ENCODE data around the gene VPS37C. TPM values are rescaled to one million over a fixed set of nuclear protein-coding genes. Genes with fewer than 3 reads are reported as not detected.
A peak's percentile ranks its signal among the peaks of the same experiment; 100 is the strongest.

Gene VPS37C
- total RNA-seq, 1 experiment from 2014 or later = 23.1 TPM

GRCh38 chr11:61123775-61124571 is 37.3 kb downstream of the VPS37C start:
- ChIA-PET RAD21 (ENCODE audit: low non-redundant PET in 1 of 2, low total read pairs in 2 of 2, uncharacterized antibody in 2 of 2, unreplicated experiment in 2 of 2) (no interaction called here), CTCF (no interaction called here), POLR2A (no interaction called here)
- Histone ChIP-seq H3K4me3 (replicated peaks in 1 of 2; ENCODE audit: low read depth in 1 of 2, low read length in 2 of 2) (no peak overlapping the region), H4K20me1 (ENCODE audit: insufficient read depth) (no peaks in the 10 kb centered on the region), H3K9ac (ENCODE audit: low read length) (no peak overlapping the region; the same call in 1 of the 2 replicates), H3K9me3 (ENCODE audit: control insufficient read depth in 1 of 2, insufficient read depth in 1 of 2, low read depth in 1 of 2, low read length in 2 of 2) (no peaks in the 10 kb centered on the region), H3K27me3 (ENCODE audit: insufficient read depth, low read length) (no peaks in the 10 kb centered on the region), H3K4me2 (ENCODE audit: low read length) (peak overlapping the region; percentile 48), H3K36me3 (ENCODE audit: control insufficient read depth in 1 of 2, insufficient read depth in 2 of 2, low read length in 2 of 2) (no peaks in the 10 kb centered on the region), H3K79me2 (ENCODE audit: insufficient read depth, low read length) (no peaks in the 10 kb centered on the region), H3K4me1 (ENCODE audit: control insufficient read depth in 1 of 2, insufficient read depth in 2 of 2, low read length in 2 of 2) (peaks cover 10 to 24% of the 10 kb centered on the region in 2 experiments), H3K9me2 (ENCODE audit: insufficient read depth) (no peaks in the 10 kb centered on the region), H3K27ac (ENCODE audit: low read depth, low read length) (no peak overlapping the region), H2AFZ (ENCODE audit: low read depth, low read length, poor library complexity, severe bottlenecking) (no peak overlapping the region)
- no peak for TF ChIP-seq SP1 (IDR thresholded peaks at IDR 0.05; ENCODE audit: low read depth)
- ATAC-seq (no peak), DNase-seq (ENCODE audit: low read depth, low spot score) (no peak)
- no TSS peak for BruUV-seq (replicated peaks)
- intact Hi-C loops (cut with micrococcal nuclease) = no loop called here

DNA sequence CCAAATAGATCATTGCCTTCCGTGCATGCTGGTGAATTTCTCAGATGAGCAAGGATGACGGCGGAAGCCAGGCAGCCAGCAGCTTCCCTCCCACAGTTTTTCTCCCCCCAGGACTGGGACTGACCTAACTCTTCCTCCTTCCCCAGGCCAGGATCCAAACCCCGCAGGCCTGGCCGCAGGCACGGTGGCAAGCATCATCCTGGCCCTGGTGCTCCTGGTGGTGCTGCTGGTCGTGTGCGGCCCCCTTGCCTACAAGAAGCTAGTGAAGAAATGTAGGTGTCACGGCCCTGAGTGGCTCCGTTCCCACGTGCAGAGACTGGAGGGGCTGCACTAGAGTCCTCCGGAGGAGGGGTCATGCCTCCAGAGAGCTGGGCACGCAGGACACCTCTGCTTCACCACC is 38.5 kb downstream of the VPS37C start:
- no peaks in the 10 kb centered on the region for H3K79me2 ChIP-seq (ENCODE audit: insufficient read depth, low read length)
- H2AFZ ChIP-seq (ENCODE audit: low read depth, low read length, poor library complexity, severe bottlenecking) = no peak overlapping the region
- H3K27ac ChIP-seq (ENCODE audit: low read depth, low read length) = no peak overlapping the region
- no peak overlapping the region for H3K4me3 ChIP-seq (replicated peaks in 1 of 2; ENCODE audit: low read depth in 1 of 2, low read length in 2 of 2)
- H3K27me3 ChIP-seq (ENCODE audit: insufficient read depth, low read length) = no peaks in the 10 kb centered on the region
- no peak overlapping the region for H3K4me2 ChIP-seq (ENCODE audit: low read length)
- CTCF ChIA-PET = no interaction called here
- no peaks in the 10 kb centered on the region for H3K9me2 ChIP-seq (ENCODE audit: insufficient read depth)
- no TSS peak for BruUV-seq (replicated peaks)
- no peaks in the 10 kb centered on the region for H4K20me1 ChIP-seq (ENCODE audit: insufficient read depth)
- no peak for DNase-seq (ENCODE audit: low read depth, low spot score)
- RAD21 ChIA-PET (ENCODE audit: low non-redundant PET in 1 of 2, low total read pairs in 2 of 2, uncharacterized antibody in 2 of 2, unreplicated experiment in 2 of 2) = no interaction called here
- H3K9me3 ChIP-seq (ENCODE audit: control insufficient read depth in 1 of 2, insufficient read depth in 1 of 2, low read depth in 1 of 2, low read length in 2 of 2) = no peaks in the 10 kb centered on the region
- H3K4me1 ChIP-seq (ENCODE audit: control insufficient read depth in 1 of 2, insufficient read depth in 2 of 2, low read length in 2 of 2) = peaks cover 10 to 24% of the 10 kb centered on the region in 2 experiments
- intact Hi-C loops (cut with micrococcal nuclease) = no loop called here
- no peak for ATAC-seq
- no peaks in the 10 kb centered on the region for H3K36me3 ChIP-seq (ENCODE audit: control insufficient read depth in 1 of 2, insufficient read depth in 2 of 2, low read length in 2 of 2)
- no peak overlapping the region for H3K9ac ChIP-seq (ENCODE audit: low read length)
- POLR2A ChIA-PET = interaction anchor here (1.1 kb wide), 1 partner anchor 10 kb away, joined by 3 read pairs; no protein-coding TSS in a partner anchor
- TF ChIP-seq SP1 (IDR thresholded peaks at IDR 0.05; ENCODE audit: low read depth) (no peak), POLR2A (IDR thresholded peaks at IDR 0.05; ENCODE audit: borderline replicate concordance, extremely low read depth, insufficient read depth, insufficient read length) (no peak), ZBTB33 (IDR thresholded peaks at IDR 0.05; ENCODE audit: extremely low read depth, insufficient replicate concordance, low read length) (no peak), SIN3A (IDR thresholded peaks at IDR 0.05; ENCODE audit: low read depth) (no peak), EZH2 (IDR thresholded peaks at IDR 0.05) (no peak), YY1 (IDR thresholded peaks at IDR 0.05; ENCODE audit: extremely low read depth, insufficient replicate concordance, low read depth, low read length) (no peak), MAX (IDR thresholded peaks at IDR 0.05) (no peak), POLR2AphosphoS5 (IDR thresholded peaks at IDR 0.05; ENCODE audit: low read depth, low read length) (no peak)
- TF ChIP-seq, protein P1, sequence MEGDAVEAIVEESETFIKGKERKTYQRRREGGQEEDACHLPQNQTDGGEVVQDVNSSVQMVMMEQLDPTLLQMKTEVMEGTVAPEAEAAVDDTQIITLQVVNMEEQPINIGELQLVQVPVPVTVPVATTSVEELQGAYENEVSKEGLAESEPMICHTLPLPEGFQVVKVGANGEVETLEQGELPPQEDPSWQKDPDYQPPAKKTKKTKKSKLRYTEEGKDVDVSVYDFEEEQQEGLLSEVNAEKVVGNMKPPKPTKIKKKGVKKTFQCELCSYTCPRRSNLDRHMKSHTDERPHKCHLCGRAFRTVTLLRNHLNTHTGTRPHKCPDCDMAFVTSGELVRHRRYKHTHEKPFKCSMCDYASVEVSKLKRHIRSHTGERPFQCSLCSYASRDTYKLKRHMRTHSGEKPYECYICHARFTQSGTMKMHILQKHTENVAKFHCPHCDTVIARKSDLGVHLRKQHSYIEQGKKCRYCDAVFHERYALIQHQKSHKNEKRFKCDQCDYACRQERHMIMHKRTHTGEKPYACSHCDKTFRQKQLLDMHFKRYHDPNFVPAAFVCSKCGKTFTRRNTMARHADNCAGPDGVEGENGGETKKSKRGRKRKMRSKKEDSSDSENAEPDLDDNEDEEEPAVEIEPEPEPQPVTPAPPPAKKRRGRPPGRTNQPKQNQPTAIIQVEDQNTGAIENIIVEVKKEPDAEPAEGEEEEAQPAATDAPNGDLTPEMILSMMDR (IDR thresholded peaks at IDR 0.05 in 2 of 3, conservative IDR thresholded peaks at IDR 0.05 in 1 of 3; ENCODE audit: borderline replicate concordance in 1 of 3, insufficient read depth in 1 of 3, low read depth in 2 of 3, low read length in 2 of 3) = no peak
- TF ChIP-seq, protein P2, sequence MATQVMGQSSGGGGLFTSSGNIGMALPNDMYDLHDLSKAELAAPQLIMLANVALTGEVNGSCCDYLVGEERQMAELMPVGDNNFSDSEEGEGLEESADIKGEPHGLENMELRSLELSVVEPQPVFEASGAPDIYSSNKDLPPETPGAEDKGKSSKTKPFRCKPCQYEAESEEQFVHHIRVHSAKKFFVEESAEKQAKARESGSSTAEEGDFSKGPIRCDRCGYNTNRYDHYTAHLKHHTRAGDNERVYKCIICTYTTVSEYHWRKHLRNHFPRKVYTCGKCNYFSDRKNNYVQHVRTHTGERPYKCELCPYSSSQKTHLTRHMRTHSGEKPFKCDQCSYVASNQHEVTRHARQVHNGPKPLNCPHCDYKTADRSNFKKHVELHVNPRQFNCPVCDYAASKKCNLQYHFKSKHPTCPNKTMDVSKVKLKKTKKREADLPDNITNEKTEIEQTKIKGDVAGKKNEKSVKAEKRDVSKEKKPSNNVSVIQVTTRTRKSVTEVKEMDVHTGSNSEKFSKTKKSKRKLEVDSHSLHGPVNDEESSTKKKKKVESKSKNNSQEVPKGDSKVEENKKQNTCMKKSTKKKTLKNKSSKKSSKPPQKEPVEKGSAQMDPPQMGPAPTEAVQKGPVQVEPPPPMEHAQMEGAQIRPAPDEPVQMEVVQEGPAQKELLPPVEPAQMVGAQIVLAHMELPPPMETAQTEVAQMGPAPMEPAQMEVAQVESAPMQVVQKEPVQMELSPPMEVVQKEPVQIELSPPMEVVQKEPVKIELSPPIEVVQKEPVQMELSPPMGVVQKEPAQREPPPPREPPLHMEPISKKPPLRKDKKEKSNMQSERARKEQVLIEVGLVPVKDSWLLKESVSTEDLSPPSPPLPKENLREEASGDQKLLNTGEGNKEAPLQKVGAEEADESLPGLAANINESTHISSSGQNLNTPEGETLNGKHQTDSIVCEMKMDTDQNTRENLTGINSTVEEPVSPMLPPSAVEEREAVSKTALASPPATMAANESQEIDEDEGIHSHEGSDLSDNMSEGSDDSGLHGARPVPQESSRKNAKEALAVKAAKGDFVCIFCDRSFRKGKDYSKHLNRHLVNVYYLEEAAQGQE (IDR thresholded peaks at IDR 0.05; ENCODE audit: low read depth) = no peak

Data from HCT116 (cell line).